Suprapubic skin (tissue), 4 donors: ENCODE measurements around the gene RRAGD. TPM values are rescaled to one million over a fixed set of nuclear protein-coding genes. Genes with fewer than 3 reads are reported as not detected.

Experiments used
- DNase-seq, 2 donors: peaks; one replicate each; pipeline ENCODE4 v3.0.0-alpha.2; 2019; ENCODE audit warnings: low spot score in 2 of 2
- H3K27ac ChIP-seq: fragments of 200-600 bp; sonication (generic); one replicate; pipeline ENCODE4 v1.5.1; 2019
- H3K27me3 ChIP-seq: fragments of 200-600 bp; sonication (generic); one replicate; pipeline ENCODE4 v1.5.1; 2019
- H3K36me3 ChIP-seq: fragments of 200-600 bp; sonication (generic); one replicate; pipeline ENCODE4 v1.5.1; 2019
- H3K4me1 ChIP-seq: fragments of 200-600 bp; sonication (generic); one replicate; pipeline ENCODE4 v1.5.1; 2019
- H3K4me3 ChIP-seq: fragments of 200-600 bp; sonication (generic); one replicate; pipeline ENCODE4 v1.5.1; 2019; ENCODE audit warnings: mild to moderate bottlenecking
- H3K9me3 ChIP-seq: fragments of 200-600 bp; sonication (generic); one replicate; pipeline ENCODE4 v1.5.1; 2019
- CTCF ChIP-seq, 2 donors: fragments of 200-600 bp in 1 of 2; fragments of 450-650 bp in 1 of 2; sonication (generic) in 1 of 2; IDR thresholded peaks; one replicate each; pipeline ENCODE4 v1.5.1; 2016 to 2019; ENCODE audit warnings: antibody characterized with exemption in 2 of 2, mild to moderate bottlenecking in 1 of 2, moderate library complexity in 1 of 2
- EP300 ChIP-seq: sonication (generic); formaldehyde crosslinking; IDR thresholded peaks from one replicate; pipeline ENCODE4 v1.6.1; 2017; ENCODE audit warnings: antibody characterized with exemption
- POLR2A ChIP-seq, 2 donors: fragments of 450-650 bp; IDR thresholded peaks; one replicate each; pipeline ENCODE4 v1.6.1; 2017; ENCODE audit warnings: antibody characterized with exemption in 2 of 2, mild to moderate bottlenecking in 2 of 2, moderate library complexity in 2 of 2
- POLR2AphosphoS5 ChIP-seq, 3 donors: sonication (generic); formaldehyde crosslinking; IDR thresholded peaks; one replicate each; pipeline ENCODE4 v1.6.1; 2017; ENCODE audit warnings: antibody characterized with exemption in 3 of 3
- WGBS: methylation state at CpG from one replicate; pipeline ENCODE4 v1.1.5; 2018; 5-methylcytosine and 5-hydroxymethylcytosine counted together
- total RNA-seq, 4 donors: library from RNA; depleted of rRNA; stranded (reverse); fragments of >200 nt; gene quantifications; one replicate each; pipeline ENCODE4 v1.1.0, GENCODE V29; 2016

Gene RRAGD
- total RNA-seq, 4 donors from 2014 or later, result 13.7 to 24.3 (median 17.9) TPM

GRCh38 chr6:89452281-89452680 is 40.2 kb upstream of the RRAGD start:
- no peak for DNase-seq
- Histone ChIP-seq H3K27ac (no peak overlapping the region), H3K27me3 (no peaks in the 10 kb centered on the region), H3K4me1 (no peaks in the 10 kb centered on the region), H3K36me3 (no peaks in the 10 kb centered on the region), H3K9me3 (peaks cover 3% of the 10 kb centered on the region), H3K4me3 (no peak overlapping the region)
- TF ChIP-seq POLR2A (IDR thresholded peaks at IDR 0.05), result no peak
- no peak for TF ChIP-seq CTCF (IDR thresholded peaks at IDR 0.05)
- TF ChIP-seq POLR2AphosphoS5 (IDR thresholded peaks at IDR 0.05), result no peak
- 97% methylated on average over 1 of the region's 1 CpG for WGBS

GRCh38 chr6:89449193-89449592 is 37.1 kb upstream of the RRAGD start:
- TF ChIP-seq CTCF (IDR thresholded peaks at IDR 0.05), result no peak
- Histone ChIP-seq H3K36me3 (no peaks in the 10 kb centered on the region), H3K9me3 (no peaks in the 10 kb centered on the region), H3K4me1 (no peaks in the 10 kb centered on the region), H3K4me3 (no peak overlapping the region), H3K27ac (no peak overlapping the region), H3K27me3 (no peaks in the 10 kb centered on the region)
- WGBS, result 36% methylated on average over 1 of the region's 1 CpG
- DNase-seq, result no peak

GRCh38 chr6:89443658-89444057 is 31.6 kb upstream of the RRAGD start:
- H3K36me3 ChIP-seq, result no peaks in the 10 kb centered on the region
- TF ChIP-seq POLR2AphosphoS5 (IDR thresholded peaks at IDR 0.05) (no peak), CTCF (IDR thresholded peaks at IDR 0.05) (no peak), EP300 (no peak), POLR2A (IDR thresholded peaks at IDR 0.05) (no peak)
- WGBS, result 56% methylated on average over 5 of the region's 5 CpGs
- H3K4me3 ChIP-seq, result no peak overlapping the region
- H3K4me1 ChIP-seq, result no peaks in the 10 kb centered on the region
- H3K9me3 ChIP-seq, result no peaks in the 10 kb centered on the region
- no peak for DNase-seq
- H3K27me3 ChIP-seq, result no peaks in the 10 kb centered on the region
- H3K27ac ChIP-seq, result no peak overlapping the region

GRCh38 chr6:89440200-89440599 is 28.1 kb upstream of the RRAGD start:
- H3K36me3 ChIP-seq, result no peaks in the 10 kb centered on the region
- TF ChIP-seq POLR2AphosphoS5 (IDR thresholded peaks at IDR 0.05) (no peak), EP300 (no peak), CTCF (IDR thresholded peaks at IDR 0.05) (no peak)
- no peak overlapping the region for H3K4me3 ChIP-seq
- H3K27me3 ChIP-seq, result no peaks in the 10 kb centered on the region
- H3K27ac ChIP-seq, result no peak overlapping the region
- no peaks in the 10 kb centered on the region for H3K9me3 ChIP-seq
- WGBS, result 96% methylated on average over 3 of the region's 3 CpGs
- no peaks in the 10 kb centered on the region for H3K4me1 ChIP-seq
- no peak for DNase-seq

GRCh38 chr6:89439014-89439413 is 26.9 kb upstream of the RRAGD start:
- 73% methylated on average over 2 of the region's 2 CpGs for WGBS
- Histone ChIP-seq H3K9me3 (no peaks in the 10 kb centered on the region), H3K4me1 (no peaks in the 10 kb centered on the region), H3K36me3 (no peaks in the 10 kb centered on the region), H3K27ac (no peak overlapping the region), H3K27me3 (no peaks in the 10 kb centered on the region), H3K4me3 (no peak overlapping the region)
- no peak for TF ChIP-seq POLR2A (IDR thresholded peaks at IDR 0.05)
- no peak for TF ChIP-seq POLR2AphosphoS5 (IDR thresholded peaks at IDR 0.05)
- no peak for TF ChIP-seq EP300
- DNase-seq, result no peak

- peaks cover 7% of the 10 kb centered on the region for H3K4me1 ChIP-seq
- H3K9me3 ChIP-seq, result no peaks in the 10 kb centered on the region
- no peaks in the 10 kb centered on the region for H3K27me3 ChIP-seq
- TF ChIP-seq CTCF (IDR thresholded peaks at IDR 0.05), result no peak
- TF ChIP-seq POLR2A (IDR thresholded peaks at IDR 0.05), result no peak
- no peak for TF ChIP-seq EP300
- no peak for TF ChIP-seq POLR2AphosphoS5 (IDR thresholded peaks at IDR 0.05)
- H3K27ac ChIP-seq, result no peak overlapping the region
- no peak overlapping the region for H3K4me3 ChIP-seq
- H3K36me3 ChIP-seq, result no peaks in the 10 kb centered on the region
- 79% methylated on average over 1 of the region's 1 CpG for WGBS
- DNase-seq, result no peak
Measured at GRCh38 chr6:89438248-89438647, 26.2 kb upstream of the RRAGD start.
